CD4-positive, alpha-beta T cell treated with Interleukin-17A for 1 hour (primary cell): ENCODE results near the gene OR1N1.
"Not testable (repeated sequence)": the region's sequence is repeated elsewhere in the genome, so short reads cannot be mapped to it uniquely, and the experiment has no call there.

Source experiments
- DNase-seq: peaks from one replicate; pipeline ENCODE4 v3.0.0-alpha.2; 2020

Gene OR1N1, protein sequence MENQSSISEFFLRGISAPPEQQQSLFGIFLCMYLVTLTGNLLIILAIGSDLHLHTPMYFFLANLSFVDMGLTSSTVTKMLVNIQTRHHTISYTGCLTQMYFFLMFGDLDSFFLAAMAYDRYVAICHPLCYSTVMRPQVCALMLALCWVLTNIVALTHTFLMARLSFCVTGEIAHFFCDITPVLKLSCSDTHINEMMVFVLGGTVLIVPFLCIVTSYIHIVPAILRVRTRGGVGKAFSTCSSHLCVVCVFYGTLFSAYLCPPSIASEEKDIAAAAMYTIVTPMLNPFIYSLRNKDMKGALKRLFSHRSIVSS

DNA sequence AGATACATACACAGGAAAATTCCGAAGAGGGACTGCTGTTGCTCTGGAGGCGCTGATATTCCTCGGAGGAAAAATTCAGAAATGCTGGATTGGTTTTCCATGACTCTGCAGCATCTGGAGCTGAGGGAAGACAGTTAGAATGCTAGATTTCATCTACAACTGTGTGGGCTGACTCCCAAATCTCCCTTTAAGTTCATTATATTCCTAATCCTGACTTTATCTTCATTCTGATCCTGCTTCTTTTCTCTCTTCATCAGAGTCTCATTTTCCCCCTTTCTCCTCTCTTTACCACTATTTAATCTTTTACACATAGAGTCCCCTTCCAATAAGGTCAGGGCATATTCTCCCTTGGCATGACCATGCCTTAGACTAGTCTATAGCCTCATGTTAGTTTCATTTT is at the start of gene OR1N1:
Gene OR1N1 (minus strand): TSS at position 101 of the 400 bp plus-strand sequence. CDS start 0 bp downstream, at position 101.
- no peak for DNase-seq

- DNase-seq: no peak
Observed at GRCh38 chr9:122572456-122572855, 45.4 kb upstream of the OR1N1 start.

DNA sequence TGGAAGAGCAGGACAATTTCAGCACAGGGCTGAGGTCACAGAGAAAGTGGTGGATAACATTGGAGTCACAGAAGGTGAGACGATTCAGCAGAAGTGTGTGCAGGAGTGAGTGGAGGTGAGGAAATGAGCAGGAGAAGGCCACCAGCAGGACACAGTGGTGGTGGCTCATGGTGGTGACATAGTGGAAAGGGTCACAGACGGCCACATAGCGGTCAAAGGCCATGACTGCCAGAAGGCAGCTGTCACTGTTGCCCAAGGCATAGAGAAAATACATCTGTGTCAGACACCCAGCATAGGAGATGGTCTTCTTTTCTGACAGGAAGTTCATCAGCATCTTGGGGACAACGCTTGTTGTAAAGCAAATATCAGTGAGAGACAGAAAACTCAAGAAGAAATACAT is 40.8 kb upstream of the OR1N1 start:
- DNase-seq: no peak

- DNase-seq: no peak
Observed at GRCh38 chr9:122562134-122562760, 35.2 kb upstream of the OR1N1 start.

- no peak for DNase-seq
Observed at GRCh38 chr9:122561446-122561845, 34.4 kb upstream of the OR1N1 start.

DNA sequence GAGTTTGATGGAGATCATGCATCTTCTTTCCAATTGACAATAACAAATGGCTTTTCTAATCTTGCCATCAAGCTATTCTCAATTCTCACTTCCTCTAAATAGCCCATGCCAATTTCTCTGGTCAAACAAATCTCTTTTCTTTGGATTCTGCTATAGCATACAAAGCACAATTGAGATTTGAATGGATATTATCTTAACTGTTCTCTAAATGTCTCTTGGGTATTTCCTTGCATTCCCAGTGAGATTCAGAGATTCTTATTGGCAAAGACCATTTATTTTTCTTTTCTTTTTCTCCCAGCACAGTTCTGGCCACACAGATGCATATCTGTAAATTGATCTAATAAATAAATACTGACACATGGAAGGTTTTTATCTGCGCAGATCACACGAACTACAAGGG is 25.7 kb upstream of the OR1N1 start, which contains the start of gene OR1N2:
Gene OR1N2 (plus strand): TSS at position 301 of the 400 bp plus-strand sequence. CDS start 100 bp downstream, outside the sequence.
- no peak for DNase-seq

GRCh38 chr9:122551371-122551770 is 24.3 kb upstream of the OR1N1 start:
- DNase-seq: no peak

DNA sequence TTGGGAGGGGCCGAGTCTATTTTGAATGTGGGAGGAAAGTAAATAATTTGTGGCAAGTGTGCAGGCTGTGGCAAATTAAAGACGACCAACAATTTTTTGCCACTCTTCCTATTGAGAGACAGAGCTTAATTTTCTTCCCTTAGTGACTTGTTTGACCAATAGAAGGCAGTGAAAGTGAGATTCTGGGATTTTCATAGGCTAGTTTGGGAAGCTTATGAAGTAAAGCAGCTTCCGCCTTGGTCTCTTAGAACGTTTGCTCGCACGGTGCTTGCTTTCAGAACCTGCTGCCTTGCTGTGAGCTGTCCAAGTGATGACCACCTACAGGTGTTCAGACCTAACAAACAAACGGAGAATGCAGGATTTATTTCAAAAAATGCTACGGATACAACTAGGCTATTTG is 19.1 kb upstream of the OR1N1 start:
- no peak for DNase-seq

GRCh38 chr9:122538757-122539156 is 11.7 kb upstream of the OR1N1 start:
- DNase-seq: no peak

- DNase-seq: not testable (repeated sequence)
Observed at GRCh38 chr9:122537066-122537465, 10.0 kb upstream of the OR1N1 start.

DNA sequence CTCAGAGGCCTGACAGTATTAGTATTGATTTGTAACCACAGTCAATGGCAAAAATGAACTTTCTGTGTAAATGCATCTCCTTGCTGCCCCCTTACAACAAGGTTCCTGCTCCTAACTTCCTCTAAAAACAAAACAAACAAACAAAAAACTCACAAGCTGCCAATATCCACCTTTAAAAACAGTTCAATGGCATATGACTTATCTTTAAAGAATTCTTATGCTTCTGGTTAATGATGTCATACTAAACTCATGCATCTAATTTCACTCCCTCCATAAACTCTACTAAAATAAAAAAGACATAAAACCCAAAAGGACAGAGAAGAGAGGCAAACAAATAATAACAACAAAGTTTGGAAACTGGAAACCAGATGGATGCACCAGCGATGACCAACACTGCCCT is 9.0 kb upstream of the OR1N1 start:
- DNase-seq: no peak

DNA sequence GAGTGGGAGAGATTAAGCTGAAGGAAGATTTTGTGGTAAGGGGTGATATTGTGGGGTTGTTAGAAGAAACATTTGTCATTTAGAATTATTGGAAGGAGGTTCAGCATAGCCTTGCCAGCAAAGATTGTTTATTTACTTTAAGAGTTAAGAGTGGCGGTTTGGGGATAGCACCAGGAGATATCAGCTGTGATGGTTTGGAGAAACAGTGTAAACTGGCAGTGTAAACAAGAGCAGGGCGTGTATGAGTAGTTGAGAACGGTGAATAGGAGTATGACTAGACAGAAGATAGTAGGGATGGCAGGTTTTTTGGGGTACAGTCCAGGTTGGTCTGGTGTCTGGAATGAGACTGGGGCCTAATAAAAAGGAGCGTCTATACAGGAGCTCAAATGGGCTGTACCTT is 4.1 kb upstream of the OR1N1 start:
- DNase-seq: not testable (repeated sequence)

GRCh38 chr9:122526602-122527001 is 491 bp downstream of the OR1N1 start:
- DNase-seq: no peak

- DNase-seq: no peak
Observed at GRCh38 chr9:122519376-122519775, 7.7 kb downstream of the OR1N1 start.

GRCh38 chr9:122518841-122519240 is 8.3 kb downstream of the OR1N1 start, which contains the start of gene OR1J4:
OR1J4 (plus strand) TSS chr9:122519141; CDS start chr9:122519141, 0 bp downstream.
- no peak for DNase-seq

- no peak for DNase-seq
Observed at GRCh38 chr9:122518226-122518625, 8.9 kb downstream of the OR1N1 start.

DNA sequence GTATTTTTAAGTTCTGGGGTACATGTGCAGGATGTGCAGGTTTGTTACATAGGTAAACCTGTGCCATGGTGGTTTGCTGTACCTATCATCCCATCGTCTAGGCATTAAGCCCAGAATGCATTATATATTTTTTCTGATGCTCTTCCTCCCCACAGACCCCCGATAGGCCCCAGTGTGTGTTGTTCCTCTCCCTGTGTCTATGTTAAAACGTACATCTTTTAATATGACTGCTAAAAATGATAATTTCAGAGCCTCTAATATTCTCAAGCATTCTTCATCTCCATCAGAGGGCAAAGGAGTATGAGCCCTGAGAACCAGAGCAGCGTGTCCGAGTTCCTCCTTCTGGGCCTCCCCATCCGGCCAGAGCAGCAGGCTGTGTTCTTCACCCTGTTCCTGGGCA is 16.6 kb downstream of the OR1N1 start, which contains the start of gene OR1J2:
Gene OR1J2 (plus strand): TSS at position 301 of the 400 bp plus-strand sequence. CDS start 0 bp downstream, at position 301.
- DNase-seq: no peak

DNA sequence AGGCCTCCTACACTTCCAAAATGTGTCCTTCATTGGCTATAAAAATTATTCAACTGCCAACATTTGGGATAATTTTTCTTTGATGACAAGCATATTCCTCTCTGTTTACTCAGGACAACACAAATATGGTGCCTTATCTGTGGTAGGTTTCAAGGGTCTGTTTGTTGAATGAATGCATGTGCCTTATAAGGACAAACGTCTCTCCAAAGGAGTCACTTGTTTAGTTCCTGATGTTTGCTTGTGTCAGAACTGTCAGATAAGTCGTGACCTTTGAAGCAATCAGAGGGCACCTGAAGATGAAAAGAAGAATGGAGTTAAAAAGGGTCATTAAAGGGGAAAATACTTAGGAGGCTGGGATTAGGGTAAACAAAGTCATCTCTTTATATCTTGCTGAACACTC is 20.1 kb downstream of the OR1N1 start:
- no peak for DNase-seq

- peak; percentile 39 for DNase-seq
Observed at GRCh38 chr9:122498883-122499288, 28.2 kb downstream of the OR1N1 start.

- DNase-seq: no peak
Observed at GRCh38 chr9:122479062-122479461, 48.0 kb downstream of the OR1N1 start.

DNA sequence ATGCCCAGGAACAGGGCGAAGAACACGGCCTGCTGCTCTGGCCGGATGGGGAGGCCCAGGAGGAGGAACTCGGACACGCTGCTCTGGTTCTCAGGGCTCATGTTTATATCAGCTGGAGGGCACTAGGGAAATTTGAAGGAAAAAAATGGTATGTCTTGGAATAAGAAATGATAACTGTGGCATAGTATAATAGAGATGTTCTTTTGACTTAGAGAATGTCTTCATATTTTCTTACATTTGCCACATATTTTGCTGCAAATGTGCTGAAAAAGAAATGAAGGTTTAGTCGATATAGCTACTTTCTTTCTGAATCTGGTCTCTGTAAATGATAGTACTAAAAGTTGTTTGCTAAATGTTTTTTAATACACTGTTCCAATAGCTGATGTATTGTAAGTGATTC is 49.3 kb downstream of the OR1N1 start, which contains the start of gene OR1J1:
Gene OR1J1 (minus strand): TSS at position 101 of the 400 bp plus-strand sequence. CDS start 0 bp downstream, at position 101.
- DNase-seq: no peak

DNA sequence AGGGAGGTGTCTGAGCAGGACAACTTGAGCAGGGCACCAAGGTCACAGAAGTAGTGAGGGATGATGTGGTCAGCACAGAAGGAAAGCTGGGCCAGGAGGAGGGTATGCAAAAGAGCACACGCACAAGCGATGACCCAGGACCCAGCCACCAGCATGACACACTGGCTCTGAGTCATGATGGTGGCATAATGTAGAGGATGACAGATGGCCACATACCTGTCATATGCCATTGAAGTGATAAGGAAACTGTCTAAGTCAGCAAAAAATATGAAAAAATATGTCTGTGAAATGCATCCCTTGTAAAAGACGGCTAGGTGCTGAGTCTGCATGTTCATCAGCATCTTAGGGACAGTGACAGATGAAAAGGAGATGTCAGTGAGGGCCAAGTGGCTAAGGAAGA is 49.7 kb downstream of the OR1N1 start:
- no peak for DNase-seq
